Measurements from ENCODE around the gene MBP.

DNA sequence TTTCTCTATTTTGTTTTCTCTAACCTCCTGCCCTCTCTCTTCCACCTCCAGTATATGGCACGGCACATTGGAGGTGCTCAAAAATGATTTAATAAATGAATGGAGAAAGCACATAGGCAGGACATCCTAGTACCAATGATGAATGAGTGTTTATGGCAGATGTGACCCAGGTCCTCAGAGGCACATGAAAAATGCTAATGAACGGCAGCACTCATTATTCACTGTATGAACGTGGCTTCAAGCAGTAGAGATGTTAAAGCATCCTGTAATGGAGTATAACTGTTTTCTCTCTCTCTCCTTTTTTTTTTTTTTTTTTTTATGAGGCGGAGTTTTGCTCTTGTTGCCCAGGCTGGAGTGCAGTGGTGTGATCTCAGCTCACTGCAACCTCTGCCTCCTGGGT is 72.4 kb downstream of the MBP start:
- TF ChIP-seq EZH2 (IDR thresholded peaks at IDR 0.05; ENCODE audit: low read length, unreplicated experiment), result no peak
- TF ChIP-seq, protein P1, sequence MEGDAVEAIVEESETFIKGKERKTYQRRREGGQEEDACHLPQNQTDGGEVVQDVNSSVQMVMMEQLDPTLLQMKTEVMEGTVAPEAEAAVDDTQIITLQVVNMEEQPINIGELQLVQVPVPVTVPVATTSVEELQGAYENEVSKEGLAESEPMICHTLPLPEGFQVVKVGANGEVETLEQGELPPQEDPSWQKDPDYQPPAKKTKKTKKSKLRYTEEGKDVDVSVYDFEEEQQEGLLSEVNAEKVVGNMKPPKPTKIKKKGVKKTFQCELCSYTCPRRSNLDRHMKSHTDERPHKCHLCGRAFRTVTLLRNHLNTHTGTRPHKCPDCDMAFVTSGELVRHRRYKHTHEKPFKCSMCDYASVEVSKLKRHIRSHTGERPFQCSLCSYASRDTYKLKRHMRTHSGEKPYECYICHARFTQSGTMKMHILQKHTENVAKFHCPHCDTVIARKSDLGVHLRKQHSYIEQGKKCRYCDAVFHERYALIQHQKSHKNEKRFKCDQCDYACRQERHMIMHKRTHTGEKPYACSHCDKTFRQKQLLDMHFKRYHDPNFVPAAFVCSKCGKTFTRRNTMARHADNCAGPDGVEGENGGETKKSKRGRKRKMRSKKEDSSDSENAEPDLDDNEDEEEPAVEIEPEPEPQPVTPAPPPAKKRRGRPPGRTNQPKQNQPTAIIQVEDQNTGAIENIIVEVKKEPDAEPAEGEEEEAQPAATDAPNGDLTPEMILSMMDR (conservative IDR thresholded peaks at IDR 0.05; ENCODE audit: low read depth, low read length), result no peak

Data from PC-3 (cell line).